OCI-LY3 (cell line): ENCODE results near the gene ZNF562.
"Not testable (repeated sequence)": the region's sequence is repeated elsewhere in the genome, so short reads cannot be mapped to it uniquely, and the experiment has no call there.

Experiments
- H2AFZ ChIP-seq: fragments of 200-600, 300-600 bp; shearing (Covaris generic); 2 replicates; pipeline ENCODE4 v1.6.0; 2014; ENCODE audit warnings: antibody characterized with exemption, low read depth, low read length
- H3K27ac ChIP-seq: fragments of 200-600, 300-600 bp; sonication (generic); 2 replicates; pipeline ENCODE4 v1.5.1; 2014; ENCODE audit warnings: mild to moderate bottlenecking, low read length, moderate library complexity, mixed read lengths
- H3K27me3 ChIP-seq: fragments of 200-600, 300-600 bp; sonication (generic); 2 replicates; pipeline ENCODE4 v1.6.1; 2014; ENCODE audit warnings: low read depth, low read length, mixed read lengths
- H3K36me3 ChIP-seq: fragments of 200-600, 300-600 bp; sonication (generic); replicated peaks from 2 replicates; pipeline ENCODE3; 2014; ENCODE audit warnings: low read depth, low read length, mixed read lengths
- H3K4me1 ChIP-seq: fragments of 300-600, 200-600 bp; sonication (generic); 2 replicates; pipeline ENCODE4 v1.6.1; 2014; ENCODE audit warnings: low read length, mixed read lengths
- H3K4me2 ChIP-seq: fragments of 200-600, 300-600 bp; sonication (generic); 2 replicates; pipeline ENCODE4 v1.6.1; 2014; ENCODE audit warnings: low read length, mixed read lengths
- H3K4me3 ChIP-seq: fragments of 300-600, 200-600 bp; sonication (generic); 2 replicates; pipeline ENCODE4 v1.5.1; 2014; ENCODE audit warnings: antibody characterized with exemption, mild to moderate bottlenecking, low read length, moderate library complexity
- H3K79me2 ChIP-seq: fragments of 300-600, 200-600 bp; shearing (Covaris generic); 2 replicates; pipeline ENCODE4 v1.6.1; 2014; ENCODE audit warnings: mild to moderate bottlenecking, low read length, mixed read lengths
- H3K9ac ChIP-seq: fragments of 300-600, 200-600 bp; shearing (Covaris generic); 2 replicates; pipeline ENCODE4 v1.6.0; 2014; ENCODE audit warnings: mild to moderate bottlenecking, low read length, moderate library complexity
- H3K9me3 ChIP-seq: fragments of 200-600, 300-600 bp; shearing (Covaris generic); 2 replicates; pipeline ENCODE4 v1.6.1; 2014; ENCODE audit warnings: low read length, mixed read lengths; ENCODE audit not compliant: insufficient read depth
- H4K20me1 ChIP-seq: fragments of 200-600, 300-600 bp; sonication (generic); 2 replicates; pipeline ENCODE4 v1.6.1; 2016; ENCODE audit warnings: low read length, mixed read lengths; ENCODE audit not compliant: insufficient read depth
- EZH2phosphoT487 ChIP-seq: fragments of 200-600 bp; shearing (Covaris generic); IDR thresholded peaks from 2 replicates; pipeline ENCODE4 v1.6.1; 2018; ENCODE audit warnings: antibody characterized with exemption, mixed run types, low read depth
- TF ChIP-seq, protein P1 (sequence below): fragments of 200-600, 300-600 bp; sonication (generic); IDR thresholded peaks from 2 replicates; pipeline ENCODE4 v1.5.1; 2014; ENCODE audit warnings: antibody characterized with exemption, low read length, low read depth

Gene ZNF562

DNA sequence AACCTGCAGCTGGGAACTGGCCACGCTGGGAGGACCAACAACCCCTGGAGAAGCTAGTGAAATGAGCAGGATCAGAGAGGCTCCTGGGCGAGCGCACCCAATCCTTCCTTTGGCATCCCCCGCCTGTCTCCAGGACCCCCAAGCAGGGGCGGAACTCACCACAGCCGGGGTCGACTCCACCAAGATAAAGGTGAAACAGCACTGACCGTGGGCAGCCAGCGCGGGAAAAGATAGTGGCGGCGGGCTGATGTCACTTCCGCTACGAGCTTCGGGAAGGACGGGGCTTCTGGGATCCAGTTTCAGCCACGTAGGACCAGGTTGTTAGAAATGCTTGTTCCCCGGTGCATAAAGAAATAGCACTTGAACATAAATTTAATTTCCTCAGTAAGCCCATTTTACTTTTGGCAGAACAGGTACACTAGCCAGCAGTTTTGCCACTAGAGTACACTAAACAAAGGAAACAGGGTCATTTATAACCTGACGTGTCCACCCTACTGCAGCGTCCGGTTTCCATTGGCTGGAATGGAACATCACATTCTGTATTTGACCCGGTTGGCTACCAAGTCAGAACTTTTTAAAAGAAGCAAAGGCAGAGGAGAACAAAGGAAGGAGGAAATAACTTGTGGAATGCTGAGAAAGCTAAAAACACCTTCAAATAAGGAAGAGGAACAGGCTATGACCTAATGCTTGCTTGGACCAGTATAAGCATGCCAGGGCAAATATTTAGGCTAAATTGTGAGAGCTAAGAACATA is 25.5 kb upstream of the ZNF562 start:
- H3K4me1 ChIP-seq, result no peaks in the 10 kb centered on the region
- TF ChIP-seq, protein P1, sequence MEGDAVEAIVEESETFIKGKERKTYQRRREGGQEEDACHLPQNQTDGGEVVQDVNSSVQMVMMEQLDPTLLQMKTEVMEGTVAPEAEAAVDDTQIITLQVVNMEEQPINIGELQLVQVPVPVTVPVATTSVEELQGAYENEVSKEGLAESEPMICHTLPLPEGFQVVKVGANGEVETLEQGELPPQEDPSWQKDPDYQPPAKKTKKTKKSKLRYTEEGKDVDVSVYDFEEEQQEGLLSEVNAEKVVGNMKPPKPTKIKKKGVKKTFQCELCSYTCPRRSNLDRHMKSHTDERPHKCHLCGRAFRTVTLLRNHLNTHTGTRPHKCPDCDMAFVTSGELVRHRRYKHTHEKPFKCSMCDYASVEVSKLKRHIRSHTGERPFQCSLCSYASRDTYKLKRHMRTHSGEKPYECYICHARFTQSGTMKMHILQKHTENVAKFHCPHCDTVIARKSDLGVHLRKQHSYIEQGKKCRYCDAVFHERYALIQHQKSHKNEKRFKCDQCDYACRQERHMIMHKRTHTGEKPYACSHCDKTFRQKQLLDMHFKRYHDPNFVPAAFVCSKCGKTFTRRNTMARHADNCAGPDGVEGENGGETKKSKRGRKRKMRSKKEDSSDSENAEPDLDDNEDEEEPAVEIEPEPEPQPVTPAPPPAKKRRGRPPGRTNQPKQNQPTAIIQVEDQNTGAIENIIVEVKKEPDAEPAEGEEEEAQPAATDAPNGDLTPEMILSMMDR, result no peak
- TF ChIP-seq EZH2phosphoT487, result no peak
- no peak overlapping the region for H3K27ac ChIP-seq
- no peak overlapping the region for H3K4me3 ChIP-seq
- no peaks in the 10 kb centered on the region for H3K9me3 ChIP-seq
- no peaks in the 10 kb centered on the region for H4K20me1 ChIP-seq
- no peaks in the 10 kb centered on the region for H3K79me2 ChIP-seq
- no peaks in the 10 kb centered on the region for H3K27me3 ChIP-seq
- no peak overlapping the region for H2AFZ ChIP-seq
- H3K9ac ChIP-seq, result no peak overlapping the region
- no peak overlapping the region for H3K4me2 ChIP-seq
- H3K36me3 ChIP-seq, result no peaks in the 10 kb centered on the region

DNA sequence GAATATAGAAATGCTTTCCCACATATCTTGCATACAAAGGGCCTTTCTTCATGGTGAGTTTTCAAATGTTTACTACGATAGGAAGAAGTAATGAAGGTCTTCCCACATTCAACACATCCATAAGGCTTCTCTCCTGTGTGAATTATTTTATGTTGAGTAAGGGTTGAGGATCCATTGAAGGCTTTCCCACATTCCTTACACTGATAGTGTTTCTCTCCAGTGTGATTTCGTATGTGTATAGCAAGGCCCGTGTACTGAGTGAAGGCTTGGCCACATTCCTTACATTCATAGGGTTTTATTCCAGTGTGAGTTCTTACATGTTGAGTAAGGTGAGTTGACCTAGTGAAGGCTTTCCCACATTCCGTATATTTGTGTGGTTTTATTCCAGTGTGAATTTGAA is 15.4 kb upstream of the ZNF562 start:
- H3K79me2 ChIP-seq, H3K4me3 ChIP-seq, H3K4me1 ChIP-seq, H3K36me3 ChIP-seq, H3K4me2 ChIP-seq, H3K27ac ChIP-seq, H3K9me3 ChIP-seq, H3K9ac ChIP-seq, H2AFZ ChIP-seq, H3K27me3 ChIP-seq, H4K20me1 ChIP-seq: not testable (repeated sequence)

DNA sequence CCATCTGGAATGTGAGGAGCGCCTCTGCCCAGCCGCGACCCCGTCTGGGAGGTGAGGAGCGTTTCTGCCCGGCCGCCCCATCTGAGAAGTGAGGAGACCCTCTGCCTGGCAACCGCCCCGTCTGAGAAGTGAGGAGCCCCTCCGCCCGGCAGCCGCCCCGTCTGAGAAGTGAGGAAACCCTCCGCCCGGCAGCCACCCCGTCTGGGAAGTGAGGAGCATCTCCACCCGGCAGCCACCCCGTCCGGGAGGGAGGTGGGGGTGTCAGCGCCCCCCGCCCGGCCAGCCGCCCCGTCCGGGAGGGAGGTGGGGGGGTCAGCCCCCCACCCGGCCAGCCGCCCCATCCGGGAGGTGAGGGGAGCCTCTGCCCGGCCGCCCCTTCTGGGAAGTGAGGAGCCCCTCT is 5.1 kb upstream of the ZNF562 start:
- not testable (repeated sequence) for H3K4me3 ChIP-seq, H3K27ac ChIP-seq, H3K4me1 ChIP-seq, H2AFZ ChIP-seq, H3K36me3 ChIP-seq, H3K27me3 ChIP-seq, H3K4me2 ChIP-seq, H4K20me1 ChIP-seq, H3K79me2 ChIP-seq, H3K9me3 ChIP-seq, H3K9ac ChIP-seq

DNA sequence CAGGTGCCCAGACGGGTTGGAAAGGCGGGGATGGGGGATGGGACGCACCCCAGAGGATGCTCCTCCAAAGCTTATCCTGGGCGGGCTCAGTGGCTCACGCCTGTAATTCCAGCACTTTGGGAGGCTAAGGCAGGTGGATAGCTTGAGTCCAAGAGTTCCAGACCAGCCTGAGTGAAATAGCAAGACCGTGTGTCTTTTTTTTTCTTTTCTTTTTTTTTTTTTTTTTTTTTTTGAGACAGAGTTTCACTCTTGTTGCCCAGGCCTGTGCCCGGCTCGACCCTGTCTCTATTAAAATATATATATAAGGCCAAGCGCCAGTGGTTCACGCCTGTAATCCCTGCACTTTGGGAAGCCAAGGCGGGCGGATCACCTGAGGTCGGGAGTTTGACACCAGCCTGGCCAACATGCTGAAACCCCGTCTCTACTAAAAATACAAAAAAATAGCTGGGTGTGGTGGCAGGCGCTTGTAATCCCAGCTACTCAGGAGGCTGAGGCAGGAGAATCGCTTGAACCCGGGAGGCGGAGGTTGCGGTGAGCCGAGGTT is 530 bp upstream of the ZNF562 start:
- not testable (repeated sequence) for H3K4me1 ChIP-seq, H4K20me1 ChIP-seq, H3K27me3 ChIP-seq
- Histone ChIP-seq H3K36me3 (peaks cover 40% of the 10 kb centered on the region), H3K79me2 (peaks cover 45% of the 10 kb centered on the region), H3K27ac (peak overlapping the region; percentile 71), H2AFZ (peak overlapping the region; percentile 73), H3K9me3 (peaks cover 31% of the 10 kb centered on the region), H3K4me2 (peak overlapping the region; percentile 59), H3K9ac (peak overlapping the region; percentile 83), H3K4me3 (peak overlapping the region; percentile 95)

DNA sequence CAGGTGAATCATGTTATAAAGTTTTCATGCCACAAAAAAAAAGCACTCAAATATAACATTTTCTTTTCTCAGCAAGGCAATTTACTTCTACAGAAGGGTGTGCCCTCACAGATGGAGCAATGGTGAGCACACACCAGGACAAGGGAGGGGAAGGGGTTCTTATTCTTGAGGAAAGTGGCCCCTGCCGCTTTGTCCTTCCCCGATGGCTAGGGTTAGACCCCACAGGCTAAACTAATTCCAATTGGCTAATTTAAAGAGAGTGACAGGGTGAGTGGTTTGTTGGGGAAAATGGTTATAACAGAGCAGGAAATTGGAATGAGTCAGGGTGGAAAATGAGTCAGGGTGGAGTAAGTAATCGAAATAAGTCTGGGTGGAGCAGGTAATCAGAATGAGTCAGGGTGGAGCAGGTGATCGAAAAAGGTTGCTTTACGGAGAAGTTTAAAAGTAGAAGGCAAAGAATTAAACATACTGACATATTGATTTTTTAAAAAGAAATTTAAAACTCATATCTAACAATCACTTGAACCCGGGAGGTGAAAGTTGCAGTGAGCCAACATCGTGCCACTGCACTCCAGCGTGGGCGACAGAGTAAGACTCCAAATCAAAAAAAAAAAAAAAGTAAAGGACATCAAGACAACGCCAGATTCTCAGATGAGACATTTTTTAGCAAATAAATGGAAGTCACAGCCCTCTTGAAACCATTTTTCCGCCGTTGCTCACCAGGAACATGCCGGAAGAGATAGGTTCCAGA is 813 bp downstream of the ZNF562 start:
- Histone ChIP-seq H3K4me1 (peaks cover 10% of the 10 kb centered on the region), H3K9ac (peak overlapping the region; percentile 83), H4K20me1 (no peaks in the 10 kb centered on the region), H3K4me3 (peak overlapping the region; percentile 95), H3K4me2 (peak overlapping the region; percentile 59), H3K79me2 (peaks cover 58% of the 10 kb centered on the region), H3K27ac (peak overlapping the region; percentile 71), H3K36me3 (peaks cover 50% of the 10 kb centered on the region), H2AFZ (peak overlapping the region; percentile 73), H3K27me3 (no peaks in the 10 kb centered on the region), H3K9me3 (peaks cover 31% of the 10 kb centered on the region)
- TF ChIP-seq EZH2phosphoT487, result no peak
- TF ChIP-seq, protein P1, result no peak
